SK-N-SH (cell line): ENCODE data around the gene ALX3. TPM values are rescaled to one million over a fixed set of nuclear protein-coding genes. Genes with fewer than 3 reads are reported as not detected.
A peak's percentile ranks its signal among the peaks of the same experiment; 100 is the strongest.

Source experiments
- CTCF ChIA-PET: fragments of 300-600, 350-600 bp; formaldehyde crosslinking; extraction: SDS; loops from one replicate; lab custom pipeline; 2021; lab: Yijun Ruan, JAX
- POLR2A ChIA-PET: fragments of 350-600 bp; sonication (Branson Sonifier 250); formaldehyde crosslinking; extraction: SDS; loops from one replicate; lab custom pipeline; 2020; ENCODE audit warnings: antibody characterized with exemption, inconsistent platforms; lab: Yijun Ruan, JAX
- DNase-seq: peaks from one replicate; pipeline ENCODE4 v3.0.0; 2012
- H2AFZ ChIP-seq: fragments of 200-600 bp; sonication (generic); 2 replicates; pipeline ENCODE4 v1.8.1; 2016; ENCODE audit warnings: antibody characterized with exemption, mild to moderate bottlenecking, low read depth
- H3F3A ChIP-seq: fragments of 200-600 bp; sonication (generic); replicated peaks from 2 replicates; pipeline ENCODE3; 2016; ENCODE audit warnings: antibody characterized with exemption, mild to moderate bottlenecking; ENCODE audit not compliant: insufficient read depth
- H3K27ac ChIP-seq, 2 experiments: fragments of 200-500 bp in 1 of 2; fragments of 200-600 bp in 1 of 2; sonication (Bioruptor generic) in 1 of 2; sonication (generic), shearing (Covaris generic) in 1 of 2; 2 replicates each; pipeline versions ENCODE4 v1.5.1 to v1.6.1; 2014 to 2016; ENCODE audit warnings: low read depth in 2 of 2, inconsistent platforms in 1 of 2, low read length in 1 of 2, mild to moderate bottlenecking in 1 of 2, mixed read lengths in 1 of 2
- H3K27me3 ChIP-seq: fragments of 200-600 bp; sonication (generic), shearing (Covaris generic); 2 replicates; pipeline ENCODE4 v1.6.1; 2016; ENCODE audit warnings: mixed run types; ENCODE audit not compliant: insufficient read depth
- H3K36me3 ChIP-seq, 2 experiments: fragments of 200-500 bp in 1 of 2; fragments of 200-600 bp in 1 of 2; sonication (Bioruptor generic) in 1 of 2; sonication (generic) in 1 of 2; replicated peaks in 1 of 2; 2 replicates each; pipeline versions ENCODE3 to v1.5.1; 2014 to 2016; ENCODE audit warnings: low read length in 1 of 2, mild to moderate bottlenecking in 1 of 2; ENCODE audit not compliant: insufficient read depth in 2 of 2, control insufficient read depth in 1 of 2
- H3K4me1 ChIP-seq, 2 experiments: fragments of 200-500 bp in 1 of 2; fragments of 200-600 bp in 1 of 2; sonication (Bioruptor generic) in 1 of 2; sonication (generic), shearing (Covaris generic) in 1 of 2; 2 replicates each; pipeline versions ENCODE4 v1.5.1 to v1.6.1; 2014 to 2016; ENCODE audit warnings: low read depth in 1 of 2, low read length in 1 of 2, mixed run types in 1 of 2; ENCODE audit not compliant: insufficient read depth in 2 of 2, control insufficient read depth in 1 of 2
- H3K4me2 ChIP-seq: fragments of 200-600 bp; sonication (generic), shearing (Covaris generic); 2 replicates; pipeline ENCODE4 v1.6.1; 2017; ENCODE audit warnings: mixed run types
- H3K4me3 ChIP-seq, 2 experiments: fragments of 200-500 bp in 1 of 2; fragments of 200-600 bp in 1 of 2; sonication (Bioruptor generic) in 1 of 2; sonication (generic), shearing (Covaris generic) in 1 of 2; 2 replicates each; pipeline versions ENCODE4 v1.5.1 to v1.8.1; 2014 to 2016; ENCODE audit warnings: low read depth in 2 of 2, inconsistent platforms in 1 of 2, low read length in 1 of 2, mild to moderate bottlenecking in 1 of 2, mixed read lengths in 1 of 2, moderate library complexity in 1 of 2
- H3K79me2 ChIP-seq: fragments of 200-600 bp; sonication (generic); 2 replicates; pipeline ENCODE4 v1.8.1; 2017; ENCODE audit warnings: mild to moderate bottlenecking; ENCODE audit not compliant: insufficient read depth
- H3K9ac ChIP-seq: fragments of 200-600 bp; sonication (generic); 2 replicates; pipeline ENCODE4 v1.6.1; 2017; ENCODE audit warnings: mixed run types
- H3K9me2 ChIP-seq: fragments of 200-600 bp; sonication (generic); 2 replicates; pipeline ENCODE4 v1.6.1; 2017; ENCODE audit warnings: mixed run types
- H3K9me3 ChIP-seq: fragments of 200-600 bp; sonication (generic); 2 replicates; pipeline ENCODE4 v1.6.1; 2017; ENCODE audit warnings: mixed run types, mild to moderate bottlenecking, moderate library complexity
- H4K20me1 ChIP-seq: fragments of 200-600 bp; sonication (generic); 2 replicates; pipeline ENCODE4 v1.6.1; 2017; ENCODE audit warnings: mild to moderate bottlenecking, mixed run types; ENCODE audit not compliant: insufficient read depth
- ELF1 ChIP-seq: IDR thresholded peaks from 2 replicates; pipeline ENCODE4 v1.4.0; 2012
- EP300 ChIP-seq, 2 experiments: IDR thresholded peaks; 2 replicates each; pipeline versions ENCODE4 v1.4.0 to v1.6.1; 2012; ENCODE audit warnings: borderline replicate concordance in 1 of 2, low read depth in 1 of 2, low read length in 1 of 2
- EZH2phosphoT487 ChIP-seq: fragments of 200-600 bp; sonication (generic); IDR thresholded peaks from 2 replicates; pipeline ENCODE4 v1.6.1; 2017; ENCODE audit warnings: low read depth, mixed run types, mild to moderate bottlenecking, antibody characterized with exemption, moderate library complexity, borderline replicate concordance
- FOSL2 ChIP-seq: IDR thresholded peaks from 2 replicates; pipeline ENCODE4 v1.4.0; 2012; ENCODE audit warnings: low read depth, mild to moderate bottlenecking, moderate library complexity, borderline replicate concordance
- FOXJ3 ChIP-seq: sonication (generic); formaldehyde crosslinking; IDR thresholded peaks from 2 replicates; pipeline ENCODE4 v1.5.1; 2020; ENCODE audit warnings: mild to moderate bottlenecking, missing genetic modification reagents
- GATA2 ChIP-seq: sonication (generic); formaldehyde crosslinking; IDR thresholded peaks from 2 replicates; pipeline ENCODE4 v1.5.0; 2020; ENCODE audit warnings: mild to moderate bottlenecking, missing genetic modification reagents
- IRF3 ChIP-seq: fragments of 150-350 bp; IDR thresholded peaks from 2 replicates; pipeline ENCODE4 v1.6.1; 2016; ENCODE audit warnings: mild to moderate bottlenecking, low read depth, low read length
- MXI1 ChIP-seq: IDR thresholded peaks from 2 replicates; pipeline ENCODE4 v1.6.1; 2012; ENCODE audit warnings: mild to moderate bottlenecking, low read depth, low read length, improper control_type of control experiment
- PBX3 ChIP-seq: IDR thresholded peaks from 2 replicates; pipeline ENCODE4; 2012
- POLR2AphosphoS5 ChIP-seq: IDR thresholded peaks from 2 replicates; pipeline ENCODE4 v1.6.1; 2012; ENCODE audit warnings: low read depth, low read length
- RCOR1 ChIP-seq: fragments of 150-350 bp; IDR thresholded peaks from 2 replicates; pipeline ENCODE4 v1.6.1; 2017; ENCODE audit warnings: antibody characterized with exemption, low read length
- RFX5 ChIP-seq: IDR thresholded peaks from 2 replicates; pipeline ENCODE4 v1.6.1; 2012; ENCODE audit warnings: mild to moderate bottlenecking, improper control_type of control experiment, low read length
- RXRA ChIP-seq: IDR thresholded peaks from 2 replicates; pipeline ENCODE4 v1.4.0; 2012; ENCODE audit warnings: low read depth, mild to moderate bottlenecking, borderline replicate concordance
- SIN3A ChIP-seq: IDR thresholded peaks from 2 replicates; pipeline ENCODE4 v1.6.1; 2012; ENCODE audit warnings: low read depth, mild to moderate bottlenecking, low read length, moderate library complexity, borderline replicate concordance
- SMC3 ChIP-seq: IDR thresholded peaks from 2 replicates; pipeline ENCODE4 v1.6.1; 2012; ENCODE audit warnings: low read depth, low read length, improper control_type of control experiment
- TCF12 ChIP-seq: IDR thresholded peaks from 2 replicates; pipeline ENCODE4 v1.4.0; 2012
- USF2 ChIP-seq: fragments of 150-350 bp; IDR thresholded peaks from 2 replicates; pipeline ENCODE4 v1.6.1; 2017; ENCODE audit warnings: antibody characterized with exemption, low read length, low read depth, borderline replicate concordance
- WGBS: methylation state at CpG from one replicate; pipeline ENCODE4 v1.1.6; 2017; ENCODE audit warnings: low lambda C conversion rate; 5-methylcytosine and 5-hydroxymethylcytosine counted together
- polyA plus RNA-seq, 3 experiments: library from polyadenylated mRNA; depleted of rRNA; stranded (reverse); fragments of >200 nt; gene quantifications; 2 replicates each; pipeline ENCODE4 v1.2.3, GENCODE V29; 2012

Gene ALX3
- polyA plus RNA-seq, 1 of the 3 experiments (the other 2 are of a cell fraction): not detected

- WGBS: 47% methylated on average over 4 of the region's 7 CpGs
- no peaks in the 10 kb centered on the region for H3K36me3 ChIP-seq
- peak; percentile 48; the same call in 1 of the 2 replicates for TF ChIP-seq FOXJ3 (CRISPR knock-in tag)
- peak; percentile 52; the same call in 1 of the 2 replicates for TF ChIP-seq GATA2
- TF ChIP-seq POLR2AphosphoS5: peak; percentile 73
- TF ChIP-seq FOSL2: no peak
- no peak for TF ChIP-seq MXI1
- TF ChIP-seq TCF12: peak; percentile 94
- TF ChIP-seq PBX3: peak; percentile 93
- no peak for TF ChIP-seq USF2
- 0 out of 2 replicates have a peak, but pooled peaks have one; percentile 10 for TF ChIP-seq SMC3
- TF ChIP-seq ELF1: no peak
- TF ChIP-seq SIN3A: peak; percentile 29; the same call in 1 of the 2 replicates
- no peak for TF ChIP-seq EZH2phosphoT487
- TF ChIP-seq IRF3: no peak
- TF ChIP-seq RXRA: peak; percentile 28; the same call in 1 of the 2 replicates
- no peak for TF ChIP-seq RFX5
- TF ChIP-seq RCOR1: peak; percentile 29; the same call in 1 of the 2 replicates
- peak; percentile 81 to 90 for TF ChIP-seq EP300 (IDR thresholded peaks at IDR 0.05; ENCODE audit: borderline replicate concordance in 1 of 2, low read depth in 1 of 2, low read length in 1 of 2)
- DNase-seq: peak; percentile 65
- peaks cover 4 to 75% of the 10 kb centered on the region in 2 experiments; a peak in 3 of 4 replicates for H3K4me1 ChIP-seq
- H3K9me2 ChIP-seq: no peaks in the 10 kb centered on the region
- no peaks in the 10 kb centered on the region for H3F3A ChIP-seq
- no peak overlapping the region for H3K9ac ChIP-seq
- H3K27ac ChIP-seq: peak overlapping the region in 1 of 2 experiments; percentile 94; a peak in 2 of 4 replicates
- no peaks in the 10 kb centered on the region for H3K9me3 ChIP-seq
- no peak overlapping the region for H3K4me3 ChIP-seq
- H2AFZ ChIP-seq: no peak overlapping the region
- CTCF ChIA-PET: interaction anchor here (4.5 to 51.7 kb wide), 2 partner anchors 10 to 46 kb away, joined by 49 to 1768 read pairs; partner anchors contain the start of gene STRIP1
- H4K20me1 ChIP-seq: no peaks in the 10 kb centered on the region
- POLR2A ChIA-PET: no interaction called here
- H3K4me2 ChIP-seq: peak overlapping the region; percentile 24; the same call in 1 of the 2 replicates
- H3K79me2 ChIP-seq: no peaks in the 10 kb centered on the region
- no peaks in the 10 kb centered on the region for H3K27me3 ChIP-seq
These were observed 24.6 kb upstream of the ALX3 start for GRCh38 chr1:110094931-110095654.
